Left forelimb (tissue), 1 donor: Measurements from ENCODE around the gene CPNE4.
A peak's percentile ranks its signal among the peaks of the same experiment; 100 is the strongest.
"Not testable (repeated sequence)": the region's sequence is repeated elsewhere in the genome, so short reads cannot be mapped to it uniquely, and the experiment has no call there.

ENCODE experiments used
- DNase-seq: peaks from one replicate; pipeline ENCODE4 v3.0.0-alpha.2; 2018; ENCODE audit warnings: low spot score

The CPNE4 gene

DNA sequence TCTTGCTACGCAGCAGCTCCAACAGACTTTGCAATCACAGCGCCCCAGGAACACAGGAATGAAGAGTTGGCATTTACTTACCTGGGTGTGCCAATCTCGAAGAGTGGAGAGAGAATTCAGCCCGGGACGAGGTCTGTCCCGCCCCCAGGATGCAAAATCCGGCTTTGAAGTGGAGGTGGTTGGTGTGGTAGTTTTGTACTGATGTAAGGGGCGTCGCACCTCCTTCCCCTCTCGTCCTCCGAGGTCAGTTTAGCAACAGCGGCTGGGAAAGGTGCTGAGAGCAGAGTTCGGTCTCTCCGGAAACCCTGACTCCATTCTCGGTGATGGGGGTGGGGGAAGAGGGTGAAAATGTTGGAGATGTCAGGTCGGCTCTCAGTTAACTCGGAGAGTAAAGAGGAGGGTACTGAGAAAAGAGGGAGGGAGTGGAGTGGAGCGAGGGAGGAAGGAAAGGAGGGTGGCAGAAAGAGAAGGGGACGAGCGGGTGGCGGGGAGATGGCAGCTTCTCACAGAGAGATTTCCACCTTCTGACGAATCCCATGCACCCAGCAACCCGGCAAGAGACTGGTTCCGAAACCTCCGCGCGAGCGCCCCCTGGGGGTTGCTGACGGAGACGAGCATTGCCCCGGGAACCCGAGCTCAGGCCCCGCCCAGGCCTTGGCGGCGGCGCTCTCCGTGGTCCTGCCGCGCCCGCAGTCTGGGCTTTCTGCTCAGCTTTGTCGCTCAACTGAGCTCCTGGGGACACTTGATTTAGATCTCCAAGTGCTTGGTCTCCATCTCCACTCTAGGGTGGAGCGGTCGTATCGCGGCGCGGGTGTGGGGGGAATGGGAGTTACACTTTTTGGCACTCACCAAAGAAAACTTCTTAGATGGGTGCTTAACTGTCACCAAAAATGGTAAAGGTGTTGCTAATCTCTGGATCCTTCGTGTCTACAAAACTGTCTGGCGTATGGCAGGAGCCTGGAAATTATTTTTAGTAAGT lies at the start of gene CPNE4:
Gene CPNE4 (minus strand): TSS at position 529 of the 979 bp plus-strand sequence.
- peak; percentile 85 for DNase-seq

DNA sequence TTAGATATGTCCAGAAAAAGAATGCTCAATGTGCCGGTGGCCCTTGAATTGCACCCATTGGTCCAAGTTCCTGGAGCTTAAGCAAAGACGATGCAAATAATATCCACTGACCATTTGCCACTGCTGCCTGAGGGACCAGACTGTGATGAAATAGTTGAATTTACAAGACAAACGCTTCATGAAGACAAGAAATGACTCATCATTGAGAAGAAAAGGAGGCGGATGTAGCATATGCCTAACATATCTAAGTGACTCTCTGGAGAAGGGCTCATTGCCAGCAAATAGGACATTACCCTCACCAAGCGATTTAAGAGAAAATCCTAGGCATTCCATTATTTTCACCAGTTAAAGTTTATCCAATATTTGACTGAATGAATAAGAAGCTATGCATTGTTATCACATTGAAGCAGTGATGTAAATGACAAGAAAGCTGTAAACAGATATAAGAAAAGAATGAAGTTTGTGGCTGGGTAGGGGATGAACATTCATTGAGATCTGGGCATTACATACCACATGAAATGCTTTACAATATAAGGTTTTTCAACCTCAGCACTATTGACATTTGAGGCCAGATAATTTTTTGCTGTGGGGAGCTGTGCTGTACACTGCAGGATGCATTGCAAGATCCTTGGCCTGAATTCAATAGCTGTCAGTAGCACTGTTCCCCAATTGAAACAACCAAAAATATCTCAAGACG lies 48.9 kb upstream of the CPNE4 start:
- DNase-seq = no peak

DNA sequence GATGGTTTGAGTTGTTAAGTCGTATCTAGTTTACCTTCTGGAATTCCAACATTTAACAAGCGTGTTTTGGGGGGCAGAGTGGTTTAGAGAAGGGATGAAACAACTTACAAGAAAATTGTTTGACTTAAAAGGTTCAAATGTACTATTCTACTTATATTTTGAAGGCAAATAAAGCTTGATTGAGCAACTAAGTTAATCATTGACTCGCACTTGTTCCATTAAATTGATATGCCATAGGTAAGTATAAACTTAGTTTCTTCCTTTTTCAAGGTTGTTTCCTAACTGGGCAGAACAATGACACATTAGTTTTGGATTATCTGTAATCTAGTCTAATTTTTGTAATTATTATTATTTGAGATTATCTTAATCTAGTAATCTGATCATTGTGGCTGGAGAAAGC lies 48.3 kb upstream of the CPNE4 start:
- no peak for DNase-seq

DNA sequence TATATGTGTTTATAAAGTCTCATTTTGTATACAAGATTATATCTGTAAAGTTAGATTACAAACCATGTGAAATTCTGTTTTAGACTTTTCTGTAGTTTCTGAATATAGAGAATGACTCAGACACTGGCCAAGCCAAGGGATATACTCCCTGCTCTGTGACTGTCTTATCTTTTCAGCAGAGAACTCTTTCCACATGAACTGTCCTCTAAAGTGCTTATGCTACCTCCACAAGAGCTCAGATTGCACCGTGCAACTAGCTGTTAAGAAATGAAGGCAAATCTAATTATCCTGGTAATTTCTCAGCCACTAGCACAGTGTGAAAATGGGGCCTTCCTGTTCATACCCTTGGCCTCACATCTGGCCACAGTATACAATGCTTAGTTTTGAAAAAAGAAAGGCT lies 44.3 kb upstream of the CPNE4 start:
- DNase-seq = no peak

DNA sequence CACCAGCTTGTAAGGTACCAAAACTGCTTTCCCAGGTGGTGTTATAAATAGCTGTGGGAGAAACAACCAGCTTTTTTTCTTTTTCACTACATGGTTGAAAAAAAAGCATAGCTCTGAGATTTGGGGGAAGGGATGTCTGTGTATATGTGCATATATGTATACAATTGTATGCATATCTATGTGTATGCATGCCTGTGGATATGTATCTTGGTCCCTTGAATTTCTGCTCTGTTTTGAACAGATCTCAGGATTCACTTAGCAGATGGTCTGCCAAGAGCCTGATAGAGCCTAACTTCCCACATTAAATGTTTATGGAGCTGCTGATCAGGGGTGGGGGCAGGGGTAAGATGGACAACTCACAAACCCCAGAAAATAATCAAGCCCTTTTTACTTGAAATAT lies 39.0 kb upstream of the CPNE4 start:
- no peak for DNase-seq

DNA sequence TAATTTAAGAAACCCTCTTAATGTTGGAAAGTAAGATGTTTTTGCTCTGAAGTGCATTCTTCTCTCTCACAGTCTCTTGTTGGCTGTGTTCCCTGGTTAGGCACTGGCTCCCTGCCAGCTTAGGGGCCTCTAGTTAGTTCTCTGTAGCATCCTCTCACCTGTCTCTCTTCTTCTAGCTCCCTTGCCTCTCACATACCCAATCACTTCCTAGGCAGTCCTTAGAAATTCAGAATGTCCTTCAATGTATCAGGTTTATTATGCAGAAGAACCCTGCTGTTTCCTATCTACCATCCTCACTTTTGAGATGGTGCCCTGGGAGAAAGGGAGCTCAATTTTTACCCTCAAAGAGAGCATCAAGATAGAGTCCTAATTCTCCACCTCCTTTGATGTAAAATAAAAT lies 36.2 kb upstream of the CPNE4 start:
- DNase-seq = no peak

DNA sequence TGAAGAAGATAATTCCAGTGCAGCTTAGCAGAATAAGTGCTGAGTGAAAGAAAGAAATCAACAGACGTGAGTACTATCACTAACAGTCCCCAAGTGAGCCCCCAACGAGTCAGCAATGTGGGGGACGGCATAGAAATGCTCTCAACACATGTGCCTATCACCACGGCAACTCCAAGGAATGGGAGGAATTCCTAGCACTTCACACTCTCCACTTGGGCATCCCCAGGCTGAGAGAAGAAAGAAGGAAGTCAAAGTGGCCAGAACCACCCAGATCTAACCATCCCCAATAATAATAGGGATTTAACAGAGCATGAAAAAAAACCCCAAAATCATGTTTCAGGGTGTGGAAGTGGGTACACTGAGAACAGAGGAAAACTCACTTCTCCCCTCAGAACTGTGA lies 29.3 kb upstream of the CPNE4 start:
- DNase-seq = no peak

DNA sequence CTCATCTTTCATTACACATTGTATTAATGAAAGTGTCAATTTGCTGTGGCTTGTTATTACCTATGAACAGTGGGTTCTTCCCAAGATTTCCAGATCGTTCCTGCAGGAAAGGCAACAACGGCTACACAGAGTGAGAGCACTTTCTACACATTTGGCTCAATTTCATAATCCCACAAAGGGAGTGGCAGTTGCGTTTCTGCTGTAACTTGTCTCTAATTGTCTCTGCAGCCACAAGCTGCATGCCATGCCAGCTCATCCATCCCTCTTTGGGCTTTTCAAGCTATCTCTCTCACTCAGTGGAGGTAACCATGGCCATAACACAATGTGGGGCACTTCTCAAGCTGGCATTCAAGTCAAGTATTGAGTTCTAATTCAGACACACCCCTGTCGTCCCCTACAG lies 27.7 kb upstream of the CPNE4 start:
- no peak for DNase-seq

DNA sequence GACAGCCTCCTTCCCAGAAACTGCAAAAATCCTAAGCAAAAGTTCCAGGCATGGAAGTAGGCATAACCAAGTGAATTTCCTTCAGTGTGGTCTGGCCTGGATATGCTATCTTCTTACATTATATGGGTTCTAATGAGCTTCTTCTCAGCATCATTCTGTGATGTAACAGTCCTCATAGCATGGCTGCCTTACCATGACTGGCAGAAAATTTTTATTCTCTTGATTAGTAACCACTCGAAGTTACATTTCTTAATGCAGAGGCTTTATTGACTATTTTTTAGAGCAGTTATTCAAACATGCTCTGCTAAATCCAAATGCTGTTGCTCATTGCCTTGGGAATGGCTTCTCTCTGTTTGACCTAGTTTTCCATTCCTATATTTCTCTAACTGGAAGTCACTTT lies 21.1 kb upstream of the CPNE4 start:
- DNase-seq = no peak

DNA sequence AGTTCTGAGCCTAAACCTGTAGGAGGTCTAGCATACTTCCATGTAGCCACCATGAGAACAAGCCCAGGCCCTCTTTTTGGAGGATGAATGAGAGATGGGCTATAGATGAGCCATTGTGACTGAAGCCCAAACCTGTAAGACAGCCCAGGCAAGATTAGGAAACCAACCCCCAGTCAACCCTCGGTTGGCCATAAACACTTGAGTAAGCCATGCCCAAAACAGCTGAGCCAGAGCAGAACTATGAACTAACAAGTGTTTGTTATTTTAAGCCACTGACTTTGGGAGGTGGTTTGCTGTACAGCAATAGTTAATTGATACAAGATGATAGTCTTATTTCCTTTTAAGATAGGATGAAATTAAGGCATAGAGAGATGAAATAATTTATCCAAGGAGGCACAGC lies 12.4 kb upstream of the CPNE4 start:
- no peak for DNase-seq

DNA sequence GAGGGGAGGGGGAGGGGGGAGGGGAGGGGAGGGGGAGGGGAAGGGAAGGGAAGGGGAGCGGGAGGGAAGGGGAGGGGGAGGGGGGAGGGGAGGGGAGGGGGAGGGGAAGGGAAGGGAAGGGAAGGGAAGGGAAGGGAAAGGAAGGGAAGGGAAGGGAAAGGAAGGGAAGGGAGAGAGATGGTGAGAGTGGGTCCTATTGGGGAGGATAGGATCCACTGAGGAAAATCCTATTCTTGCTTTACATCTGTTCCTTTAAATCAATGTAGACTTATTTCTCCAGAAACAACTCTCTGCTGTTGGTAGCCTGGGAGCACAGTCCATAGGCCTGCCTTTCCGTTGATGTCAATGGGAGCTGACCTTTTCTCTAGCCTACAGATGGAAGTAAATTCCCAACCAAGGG lies 10.1 kb upstream of the CPNE4 start:
- DNase-seq = not testable (repeated sequence)

DNA sequence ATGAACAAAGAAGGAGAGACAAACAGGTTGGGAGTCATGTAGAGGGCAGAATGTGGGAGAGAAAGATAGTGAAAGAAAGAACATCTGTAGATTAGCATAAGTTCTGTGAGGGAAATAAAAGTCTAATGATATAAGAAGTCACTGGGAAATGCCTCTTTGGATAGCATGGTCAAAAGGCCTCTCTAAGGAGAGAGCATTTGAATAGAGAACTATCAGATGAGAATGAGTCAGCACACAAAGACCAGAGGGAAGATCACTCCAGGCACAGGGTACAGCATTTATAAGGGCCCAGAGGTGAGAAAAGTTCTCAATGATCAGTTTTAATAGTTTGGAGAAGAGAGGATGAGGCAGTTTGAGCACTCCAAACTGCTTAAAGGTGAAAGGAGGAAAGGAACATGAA lies 7.9 kb upstream of the CPNE4 start:
- DNase-seq = no peak

DNA sequence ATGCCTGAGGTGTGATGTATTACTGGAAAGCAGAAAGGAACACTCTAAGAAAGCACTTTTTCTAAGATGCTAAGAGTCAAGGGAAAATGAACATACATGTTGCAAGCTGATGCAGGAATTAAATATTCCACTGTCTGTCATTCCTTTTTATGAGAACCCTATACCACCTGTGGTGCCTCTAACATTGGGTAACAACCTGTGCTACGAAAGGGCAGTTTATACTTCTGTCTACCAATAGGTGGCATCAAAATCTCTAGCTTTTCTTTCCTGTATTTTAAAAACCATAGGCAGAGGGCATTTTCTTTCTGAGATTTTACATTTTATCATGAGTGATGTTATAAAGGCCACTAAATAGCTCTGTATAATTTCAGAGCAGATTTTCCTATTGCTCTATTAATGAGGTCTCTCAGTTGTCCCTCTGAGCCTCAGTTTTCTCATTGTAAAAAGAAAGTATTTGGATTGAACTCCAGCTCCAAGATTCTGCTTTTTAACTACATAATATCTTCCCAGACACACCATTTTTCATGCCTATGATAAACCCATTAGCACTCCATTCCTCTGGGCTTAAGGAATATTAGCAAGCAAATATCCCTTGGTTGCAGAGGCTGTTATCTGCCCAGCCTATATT lies 3.5 kb upstream of the CPNE4 start:
- no peak for DNase-seq

DNA sequence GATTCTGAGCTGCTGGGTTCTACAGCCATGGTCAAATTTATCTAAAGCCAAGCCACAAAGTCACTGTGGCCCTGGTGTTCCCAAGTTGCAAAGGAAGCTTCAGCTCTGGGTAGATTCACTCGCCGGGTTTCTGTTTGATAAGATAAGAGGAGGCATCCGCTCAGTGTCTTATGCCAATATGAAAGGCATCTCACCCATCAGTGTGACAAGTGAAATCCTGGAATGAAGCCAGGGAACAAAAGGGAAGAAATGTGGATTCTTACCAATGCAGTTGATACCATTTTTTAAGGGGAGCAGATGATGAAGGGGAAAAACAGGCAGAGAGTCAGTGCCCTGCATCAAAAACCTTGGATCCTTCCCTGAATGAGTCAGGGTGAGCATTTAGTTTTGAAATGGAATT lies 2.8 kb upstream of the CPNE4 start:
- DNase-seq = no peak

DNA sequence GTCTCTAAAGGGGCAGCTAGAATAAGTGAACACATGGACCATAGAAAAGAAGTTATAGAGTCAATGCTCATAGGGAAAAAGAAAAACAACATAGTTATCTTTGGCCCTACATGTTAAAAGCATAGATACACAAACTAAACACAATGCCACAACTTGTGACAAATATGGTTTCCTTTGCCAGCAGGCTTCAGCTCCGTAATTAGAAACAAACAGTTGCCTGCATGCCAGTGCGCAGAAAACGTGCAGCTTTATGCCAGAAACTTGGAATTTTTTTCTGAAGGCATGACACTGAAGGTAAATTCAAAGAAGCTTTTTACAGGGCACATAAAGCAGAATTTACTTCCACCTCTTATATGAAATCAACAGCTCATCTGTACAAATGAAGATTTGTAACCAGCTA lies 2.2 kb upstream of the CPNE4 start:
- no peak for DNase-seq

DNA sequence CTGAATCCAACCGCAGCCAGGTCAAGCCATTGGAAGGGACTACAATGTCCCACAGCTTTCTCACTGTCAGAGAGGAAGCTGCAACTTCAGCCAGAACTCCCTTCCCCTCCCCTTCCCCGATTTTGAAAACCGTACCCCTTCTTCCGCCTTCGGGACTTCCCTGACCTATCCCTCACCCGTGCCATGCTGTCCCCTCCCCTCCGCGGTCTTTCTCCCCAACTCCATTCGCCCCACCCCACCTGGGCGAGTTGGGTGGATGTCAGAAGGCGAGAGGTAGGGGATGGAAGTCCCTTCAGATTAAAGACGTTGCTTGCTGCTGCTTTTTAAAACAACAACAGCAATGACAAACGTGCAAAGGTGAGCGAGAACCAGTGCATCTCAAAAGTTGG lies 723 bp downstream of the CPNE4 start:
- no peak for DNase-seq

DNA sequence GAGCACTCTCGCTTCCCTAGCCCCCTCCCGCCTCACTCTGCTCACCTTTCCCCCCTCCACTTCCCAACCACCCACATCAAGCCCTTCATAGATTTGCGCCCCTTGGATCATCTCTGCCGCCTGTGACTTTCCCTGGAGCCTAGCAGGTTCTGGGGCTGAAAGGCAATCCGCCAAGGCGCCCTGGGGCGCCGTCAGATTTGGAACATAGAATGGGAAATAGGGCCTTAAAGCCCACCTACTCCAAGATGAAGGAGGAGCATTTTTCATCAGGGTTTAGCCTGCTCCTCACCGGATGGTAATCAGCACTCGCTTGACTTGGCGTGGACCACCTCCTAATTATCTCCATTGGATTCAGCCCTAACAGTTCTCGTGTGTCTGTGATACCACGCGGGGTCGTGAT lies 1.3 kb downstream of the CPNE4 start:
- DNase-seq = no peak

DNA sequence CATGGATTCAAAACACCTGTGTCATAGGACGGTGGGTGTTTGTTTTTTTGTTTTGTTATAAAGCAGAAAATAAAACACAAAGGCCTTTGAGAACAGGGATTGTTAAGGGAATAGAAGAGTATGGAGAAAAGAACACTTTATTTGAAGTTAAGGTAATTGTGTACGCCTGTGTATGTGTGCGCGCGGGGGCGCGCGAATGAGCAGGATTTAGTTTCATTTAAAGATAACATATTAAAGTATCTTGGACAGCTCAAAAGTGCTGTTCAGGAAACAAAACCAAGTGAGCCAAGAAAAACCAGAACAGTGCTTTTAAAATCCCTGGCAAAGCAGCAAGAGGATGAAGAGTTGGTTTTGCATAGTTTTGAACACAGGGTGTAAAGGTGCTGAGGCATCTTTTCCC lies 1.9 kb downstream of the CPNE4 start:
- DNase-seq = no peak

DNA sequence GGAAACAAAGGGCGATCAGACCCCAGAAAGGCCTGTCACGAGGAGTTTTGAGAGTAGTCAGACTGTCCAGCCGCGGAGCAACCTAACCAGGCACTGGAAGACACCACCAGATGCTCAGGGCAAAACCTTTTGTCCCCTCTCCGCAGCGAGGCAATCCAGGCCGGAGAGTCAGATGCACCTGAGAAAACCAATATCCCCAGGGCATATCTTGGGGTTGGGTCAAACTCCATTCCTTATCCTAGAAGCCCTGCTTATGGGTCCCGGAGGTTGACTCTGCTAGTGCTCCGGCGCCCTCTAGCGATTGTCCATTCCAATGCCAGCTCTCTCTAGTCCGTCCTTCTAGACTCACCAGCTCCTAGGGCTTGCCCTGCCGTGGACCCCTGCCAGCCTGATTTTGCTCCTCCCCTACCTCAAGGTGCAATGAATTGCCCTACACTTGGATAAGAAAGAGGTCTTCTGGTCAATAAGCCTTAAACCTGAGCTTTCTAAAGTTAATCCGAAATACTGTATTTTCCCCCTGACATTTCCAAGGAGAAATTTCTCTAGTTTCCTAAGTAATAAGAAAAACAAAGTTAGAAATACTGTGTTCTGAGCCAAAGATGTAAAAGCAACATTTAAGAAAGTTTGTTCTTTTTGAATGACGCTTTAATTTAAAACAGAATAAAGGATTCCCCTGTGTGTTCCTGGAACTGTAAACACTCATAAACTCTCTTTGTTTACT lies 5.5 kb downstream of the CPNE4 start:
- DNase-seq = peak; percentile 84

DNA sequence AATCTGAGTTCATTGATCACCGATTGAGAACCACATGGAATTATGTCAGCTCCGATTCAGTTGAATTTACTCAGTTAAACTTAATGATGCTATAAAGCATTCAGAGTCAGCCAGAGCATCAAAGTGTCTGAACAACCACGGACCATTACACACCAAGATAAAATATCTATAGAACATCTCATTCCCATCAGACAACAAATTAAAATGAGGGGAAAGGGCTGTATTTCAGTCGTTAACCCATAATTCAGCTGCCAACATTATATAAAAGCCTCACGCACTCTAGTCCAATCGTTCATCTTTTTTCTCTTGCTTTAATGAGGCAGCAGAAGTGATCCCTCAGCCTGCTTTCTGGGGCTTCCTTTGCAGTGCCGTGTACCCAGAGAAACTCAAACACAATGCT lies 11.9 kb downstream of the CPNE4 start:
- no peak for DNase-seq

DNA sequence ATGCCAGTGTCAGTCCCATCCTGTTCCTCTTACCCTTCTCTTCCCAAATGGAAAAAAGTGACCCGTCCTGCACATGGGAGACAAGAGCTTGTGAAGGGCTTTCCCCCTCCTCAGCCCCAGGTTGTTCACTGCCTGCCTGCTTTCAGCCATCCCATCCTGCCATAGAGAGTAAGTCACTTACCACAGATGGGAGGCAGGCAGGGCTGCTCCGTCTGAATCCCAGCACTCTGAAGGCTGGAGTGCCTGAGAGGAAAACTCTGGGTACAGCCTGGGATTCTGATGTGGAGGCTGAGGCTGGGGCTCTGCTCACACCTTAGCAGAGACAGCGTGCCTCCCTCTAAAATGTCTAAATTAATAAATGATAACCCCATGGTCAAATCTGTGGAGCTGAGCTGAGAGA lies 14.8 kb downstream of the CPNE4 start:
- no peak for DNase-seq

DNA sequence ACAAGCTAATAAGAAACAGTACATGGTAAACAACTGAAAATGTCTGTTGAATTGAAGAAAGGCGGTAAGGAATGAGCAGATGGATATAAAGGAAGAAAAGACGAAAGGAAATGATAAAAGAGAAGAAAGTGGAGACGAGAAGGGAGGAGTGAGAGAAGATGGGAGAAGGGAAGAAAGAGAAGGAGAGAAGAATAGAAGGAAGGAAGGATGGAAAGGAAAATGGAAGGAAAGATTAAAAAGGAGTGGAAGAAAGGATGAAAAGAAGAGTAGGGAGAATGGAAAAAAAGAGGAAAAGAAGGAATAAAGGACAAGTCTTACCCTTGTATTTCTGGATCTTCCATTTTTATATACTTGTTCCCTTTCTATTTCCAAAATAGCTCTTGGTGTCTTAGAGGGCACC lies 17.7 kb downstream of the CPNE4 start:
- DNase-seq = no peak
